ENCODE data around the gene AKAP12.
"Not testable (repeated sequence)": the region's sequence is repeated elsewhere in the genome, so short reads cannot be mapped to it uniquely, and the experiment has no call there.

DNA sequence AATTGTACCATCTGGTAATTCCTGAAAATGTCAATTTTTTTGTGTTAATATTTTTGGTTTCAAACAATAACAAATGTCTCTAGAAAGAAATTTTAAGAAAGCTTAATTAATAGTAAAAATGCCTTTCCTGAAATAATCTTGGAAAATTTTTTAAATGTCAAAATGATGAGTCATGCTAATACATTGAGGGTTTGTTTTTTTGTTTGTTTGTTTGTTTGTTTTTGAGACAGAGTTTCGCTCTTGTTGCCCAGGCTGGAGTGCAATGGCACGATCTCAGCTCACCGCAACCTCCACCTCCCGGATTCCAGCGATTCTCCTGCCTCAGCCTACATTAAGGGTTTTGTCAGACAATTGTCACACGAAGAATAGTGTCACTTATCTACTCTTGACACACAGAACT is 117.2 kb downstream of the AKAP12 start:
- not testable (repeated sequence) for TF ChIP-seq POLR2A (IDR thresholded peaks at IDR 0.05; ENCODE audit: low read length); GATA1 (IDR thresholded peaks at IDR 0.05; ENCODE audit: low read depth, low read length)

Data from erythroblast (primary cell).